Hepatocyte (in vitro differentiated cells): Measurements from ENCODE around the gene TMEM203. TPM values are rescaled to one million over a fixed set of nuclear protein-coding genes. Genes with fewer than 3 reads are reported as not detected.

ENCODE experiments used
- DNase-seq: peaks from one replicate; pipeline ENCODE4 v3.0.0-alpha.2; 2016; ENCODE audit warnings: low spot score
- H2AFZ ChIP-seq: fragments of 200-600 bp; sonication (generic); 2 replicates; pipeline ENCODE4 v1.6.0; 2016; ENCODE audit warnings: antibody characterized with exemption, mild to moderate bottlenecking
- H3K27ac ChIP-seq: fragments of 200-600 bp; sonication (generic); 2 replicates; pipeline ENCODE4 v1.5.1; 2016; ENCODE audit warnings: mild to moderate bottlenecking
- H3K27me3 ChIP-seq: fragments of 200-600 bp; sonication (generic); 2 replicates; pipeline ENCODE4 v1.6.1; 2016
- H3K36me3 ChIP-seq: fragments of 200-600 bp; sonication (generic); replicated peaks from 2 replicates; pipeline ENCODE4 v1.5.1; 2016; ENCODE audit warnings: low read depth; ENCODE audit not compliant: insufficient read depth
- H3K4me1 ChIP-seq: fragments of 200-600 bp; sonication (generic); 2 replicates; pipeline ENCODE4 v1.5.1; 2016; ENCODE audit warnings: mild to moderate bottlenecking, moderate library complexity; ENCODE audit not compliant: insufficient read depth
- H3K4me2 ChIP-seq: fragments of 200-600 bp; sonication (generic); 2 replicates; pipeline ENCODE4 v1.6.0; 2016
- H3K4me3 ChIP-seq: fragments of 200-600 bp; sonication (generic); 2 replicates; pipeline ENCODE4 v1.5.1; 2016; ENCODE audit warnings: mild to moderate bottlenecking
- H3K79me2 ChIP-seq: fragments of 200-600 bp; sonication (generic); 2 replicates; pipeline ENCODE4 v1.6.0; 2017; ENCODE audit warnings: mild to moderate bottlenecking
- H3K9me2 ChIP-seq: fragments of 200-600 bp; sonication (generic); replicated peaks from 2 replicates; pipeline ENCODE4 v1.6.0; 2017; ENCODE audit warnings: mild to moderate bottlenecking; ENCODE audit not compliant: insufficient read depth
- H3K9me3 ChIP-seq: fragments of 200-600 bp; sonication (generic); 2 replicates; pipeline ENCODE4 v1.5.1; 2016; ENCODE audit warnings: low read depth, mild to moderate bottlenecking
- H4K20me1 ChIP-seq: fragments of 200-600 bp; sonication (generic); 2 replicates; pipeline ENCODE4 v1.6.0; 2016; ENCODE audit warnings: mild to moderate bottlenecking; ENCODE audit not compliant: insufficient read depth, poor library complexity, severe bottlenecking
- EZH2 ChIP-seq: fragments of 200-600 bp; sonication (generic); IDR thresholded peaks from 2 replicates; pipeline ENCODE4 v1.6.1; 2016; ENCODE audit warnings: antibody characterized with exemption, mild to moderate bottlenecking, borderline replicate concordance
- EZH2phosphoT487 ChIP-seq: fragments of 200-600 bp; sonication (generic); IDR thresholded peaks from one replicate; pipeline ENCODE4 v1.6.1; 2018; ENCODE audit warnings: antibody characterized with exemption, mild to moderate bottlenecking, low read depth, moderate library complexity; ENCODE audit not compliant: unreplicated experiment, severe bottlenecking
- WGBS: methylation state at CpG from one replicate; pipeline ENCODE4 v1.1.6; 2016; ENCODE audit warnings: low lambda C conversion rate; ENCODE audit errors: missing lambda C conversion rate; 5-methylcytosine and 5-hydroxymethylcytosine counted together
- polyA plus RNA-seq: library from polyadenylated mRNA; unstranded; fragments of >200 nt; fragmentation: Nextera tagmentation; extraction: Ambion mirVana; gene quantifications from 2 replicates; pipeline ENCODE4 v1.2.1, GENCODE V29; 2016
- total RNA-seq: library from RNA; depleted of rRNA; stranded (reverse); fragments of >200 nt; gene quantifications from 2 replicates; pipeline ENCODE4 v1.2.3, GENCODE V29; 2014
- TF ChIP-seq, protein P1 (sequence below): fragments of 200-600 bp; sonication (generic); IDR thresholded peaks from 2 replicates; pipeline ENCODE4 v1.5.1; 2016; ENCODE audit warnings: antibody characterized with exemption, mild to moderate bottlenecking; ENCODE audit not compliant: poor library complexity

TMEM203 gene
- total and polyA plus RNA-seq, 2 experiments from 2014 or later: 37.6 to 60.7 TPM

DNA sequence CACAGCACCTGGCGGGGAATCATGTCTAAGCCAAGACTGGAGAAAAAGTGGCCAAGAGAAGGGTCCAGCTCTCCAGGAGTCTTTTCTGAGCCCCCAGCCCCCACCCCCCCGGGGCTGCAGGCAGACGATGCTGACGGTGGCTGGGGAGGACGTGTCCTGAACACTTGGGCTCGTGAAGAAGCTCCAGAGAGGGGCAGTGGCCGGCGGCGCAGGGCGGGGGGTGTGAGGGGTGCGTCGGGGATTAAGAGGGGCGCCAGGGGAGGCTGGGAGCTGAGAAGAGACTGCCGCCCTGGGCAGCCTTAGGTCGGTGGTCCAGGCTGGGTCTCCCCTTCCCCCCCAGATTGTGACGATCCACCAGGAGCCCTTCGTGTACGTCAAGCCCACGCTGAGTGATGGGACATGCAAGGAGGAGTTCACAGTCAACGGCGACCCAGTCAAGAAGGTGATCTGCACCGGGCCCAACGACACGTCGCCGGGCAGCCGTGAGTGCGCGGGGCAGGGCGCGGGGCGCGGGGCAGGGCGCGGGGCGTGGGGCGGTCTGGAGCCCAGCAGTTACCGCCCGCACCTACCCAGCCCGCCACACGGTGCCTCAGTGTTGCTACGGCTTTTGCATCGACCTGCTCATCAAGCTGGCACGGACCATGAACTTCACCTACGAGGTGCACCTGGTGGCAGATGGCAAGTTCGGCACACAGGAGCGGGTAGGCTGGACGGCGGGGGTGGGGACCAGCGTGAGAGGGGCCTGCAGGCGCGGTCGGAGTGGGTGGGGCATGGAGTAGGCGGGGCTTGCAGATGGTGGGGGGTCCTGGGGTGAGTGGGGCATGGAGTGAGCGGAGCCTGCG is 44.5 kb downstream of the TMEM203 start:
- no peak overlapping the region for H3K4me2 ChIP-seq
- WGBS: 56% methylated on average over 25 of the region's 56 CpGs

DNA sequence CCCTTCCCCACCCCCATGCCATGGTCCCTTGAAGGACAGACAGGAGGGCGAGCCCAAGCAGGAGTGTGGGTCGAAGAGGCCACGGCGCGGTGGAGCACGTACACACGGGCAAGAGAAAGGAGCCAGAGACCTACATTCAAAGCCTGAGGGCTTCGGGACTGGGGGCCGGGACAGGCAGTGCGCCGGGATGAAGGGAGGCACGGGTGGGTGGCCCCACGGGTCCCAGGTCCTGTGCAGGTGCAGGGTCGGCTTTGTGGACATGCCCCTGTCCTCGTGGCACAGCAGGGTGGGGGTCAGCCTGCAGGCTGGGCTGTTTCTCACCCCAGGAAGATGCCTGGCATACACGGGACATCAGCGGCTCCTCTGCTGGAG is 45.4 kb downstream of the TMEM203 start:
- no peaks in the 10 kb centered on the region for H4K20me1 ChIP-seq
- no peaks in the 10 kb centered on the region for H3K79me2 ChIP-seq
- H3K9me2 ChIP-seq: no peaks in the 10 kb centered on the region
- no peaks in the 10 kb centered on the region for H3K9me3 ChIP-seq
- DNase-seq: no peak
- H3K27me3 ChIP-seq: peaks cover 96% of the 10 kb centered on the region
- H3K4me1 ChIP-seq: peaks cover 10% of the 10 kb centered on the region
- no peaks in the 10 kb centered on the region for H3K36me3 ChIP-seq
- WGBS: 83% methylated on average over 15 of the region's 17 CpGs
- no peak overlapping the region for H3K4me3 ChIP-seq
- TF ChIP-seq EZH2phosphoT487: no peak
- no peak for TF ChIP-seq EZH2
- TF ChIP-seq, protein P1, sequence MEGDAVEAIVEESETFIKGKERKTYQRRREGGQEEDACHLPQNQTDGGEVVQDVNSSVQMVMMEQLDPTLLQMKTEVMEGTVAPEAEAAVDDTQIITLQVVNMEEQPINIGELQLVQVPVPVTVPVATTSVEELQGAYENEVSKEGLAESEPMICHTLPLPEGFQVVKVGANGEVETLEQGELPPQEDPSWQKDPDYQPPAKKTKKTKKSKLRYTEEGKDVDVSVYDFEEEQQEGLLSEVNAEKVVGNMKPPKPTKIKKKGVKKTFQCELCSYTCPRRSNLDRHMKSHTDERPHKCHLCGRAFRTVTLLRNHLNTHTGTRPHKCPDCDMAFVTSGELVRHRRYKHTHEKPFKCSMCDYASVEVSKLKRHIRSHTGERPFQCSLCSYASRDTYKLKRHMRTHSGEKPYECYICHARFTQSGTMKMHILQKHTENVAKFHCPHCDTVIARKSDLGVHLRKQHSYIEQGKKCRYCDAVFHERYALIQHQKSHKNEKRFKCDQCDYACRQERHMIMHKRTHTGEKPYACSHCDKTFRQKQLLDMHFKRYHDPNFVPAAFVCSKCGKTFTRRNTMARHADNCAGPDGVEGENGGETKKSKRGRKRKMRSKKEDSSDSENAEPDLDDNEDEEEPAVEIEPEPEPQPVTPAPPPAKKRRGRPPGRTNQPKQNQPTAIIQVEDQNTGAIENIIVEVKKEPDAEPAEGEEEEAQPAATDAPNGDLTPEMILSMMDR: no peak
- H2AFZ ChIP-seq: no peak overlapping the region
- no peak overlapping the region for H3K27ac ChIP-seq
- H3K4me2 ChIP-seq: no peak overlapping the region

More for the DNA sequence above, 44.5 kb downstream of the TMEM203 start:
- TF ChIP-seq, protein P1: no peak
- TF ChIP-seq EZH2: no peak
- no peak for TF ChIP-seq EZH2phosphoT487
- Histone ChIP-seq H3K4me3 (no peak overlapping the region), H3K4me1 (peaks cover 10% of the 10 kb centered on the region), H2AFZ (no peak overlapping the region), H4K20me1 (no peaks in the 10 kb centered on the region), H3K27ac (no peak overlapping the region), H3K9me2 (no peaks in the 10 kb centered on the region), H3K79me2 (no peaks in the 10 kb centered on the region), H3K27me3 (peaks cover 95% of the 10 kb centered on the region), H3K9me3 (no peaks in the 10 kb centered on the region), H3K36me3 (no peaks in the 10 kb centered on the region)
- no peak for DNase-seq

DNA sequence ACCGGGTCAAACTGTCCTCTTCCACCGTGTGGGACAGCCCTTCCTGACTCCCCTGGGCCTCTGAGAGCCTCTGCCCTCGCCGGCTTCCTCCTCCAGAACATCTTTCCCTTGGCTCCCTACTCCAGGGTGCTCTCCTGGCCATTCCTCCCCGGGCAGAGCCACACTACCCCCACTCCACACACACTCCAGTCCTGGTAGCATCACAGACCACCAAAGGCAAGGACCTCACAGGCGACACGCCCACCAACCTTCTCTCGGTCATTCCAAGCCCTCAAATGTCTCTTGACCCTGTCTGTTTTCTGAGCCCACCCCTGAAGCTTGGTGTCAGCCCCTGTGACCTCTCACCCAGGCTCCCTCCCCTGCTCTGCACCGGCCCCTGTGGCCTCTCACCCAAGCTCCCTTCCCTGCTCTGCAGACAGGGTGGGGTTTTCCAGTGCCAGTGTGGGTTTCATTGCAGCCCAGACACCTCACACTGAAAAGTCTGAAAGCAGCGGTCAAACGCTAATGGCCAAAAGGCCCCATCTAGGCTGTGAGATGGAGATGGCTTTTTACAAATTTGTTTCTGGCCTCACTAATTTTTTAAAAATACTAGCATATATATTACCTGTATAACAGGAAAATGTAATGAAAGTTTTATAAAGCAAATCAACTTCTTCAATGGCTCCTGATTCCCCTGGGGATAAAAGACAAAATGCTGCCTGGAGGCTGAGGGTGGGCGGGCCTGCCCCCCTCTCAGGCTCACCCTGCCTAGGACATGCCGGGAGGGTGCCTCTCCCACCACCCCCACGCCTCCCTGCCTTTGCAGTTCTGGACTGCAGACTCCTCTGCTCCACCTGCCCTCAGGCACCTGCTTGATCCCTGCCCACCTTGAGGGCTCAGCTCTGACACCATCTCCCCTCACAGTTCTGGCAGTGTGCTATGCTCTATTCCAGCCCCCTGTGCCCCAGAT is 46.1 kb downstream of the TMEM203 start:
- Histone ChIP-seq H3K36me3 (no peaks in the 10 kb centered on the region), H3K27me3 (peaks cover 90% of the 10 kb centered on the region), H3K4me2 (no peak overlapping the region), H3K4me3 (no peak overlapping the region), H3K79me2 (no peaks in the 10 kb centered on the region), H4K20me1 (no peaks in the 10 kb centered on the region), H2AFZ (no peak overlapping the region), H3K9me3 (no peaks in the 10 kb centered on the region), H3K4me1 (peaks cover 10% of the 10 kb centered on the region), H3K9me2 (no peaks in the 10 kb centered on the region), H3K27ac (no peak overlapping the region)
- 59% methylated on average over 14 of the region's 14 CpGs for WGBS
- DNase-seq: no peak
- TF ChIP-seq, protein P1: no peak
- no peak for TF ChIP-seq EZH2phosphoT487
- TF ChIP-seq EZH2: no peak
